MM.1S (cell line): ENCODE data around the gene PTPRC.

ENCODE experiments used
- EZH2 ChIP-seq: fragments of 300-600 bp; sonication (generic); optimal IDR thresholded peaks from 2 replicates; pipeline ENCODE3; 2017; ENCODE audit warnings: low read depth, mild to moderate bottlenecking, antibody characterized with exemption, low read length, mixed read lengths
- TF ChIP-seq, protein P1 (sequence below): fragments of 300-600 bp; sonication (generic); IDR thresholded peaks from 2 replicates; pipeline ENCODE4 v1.5.1; 2016; ENCODE audit warnings: antibody characterized with exemption, low read length, mixed read lengths

DNA sequence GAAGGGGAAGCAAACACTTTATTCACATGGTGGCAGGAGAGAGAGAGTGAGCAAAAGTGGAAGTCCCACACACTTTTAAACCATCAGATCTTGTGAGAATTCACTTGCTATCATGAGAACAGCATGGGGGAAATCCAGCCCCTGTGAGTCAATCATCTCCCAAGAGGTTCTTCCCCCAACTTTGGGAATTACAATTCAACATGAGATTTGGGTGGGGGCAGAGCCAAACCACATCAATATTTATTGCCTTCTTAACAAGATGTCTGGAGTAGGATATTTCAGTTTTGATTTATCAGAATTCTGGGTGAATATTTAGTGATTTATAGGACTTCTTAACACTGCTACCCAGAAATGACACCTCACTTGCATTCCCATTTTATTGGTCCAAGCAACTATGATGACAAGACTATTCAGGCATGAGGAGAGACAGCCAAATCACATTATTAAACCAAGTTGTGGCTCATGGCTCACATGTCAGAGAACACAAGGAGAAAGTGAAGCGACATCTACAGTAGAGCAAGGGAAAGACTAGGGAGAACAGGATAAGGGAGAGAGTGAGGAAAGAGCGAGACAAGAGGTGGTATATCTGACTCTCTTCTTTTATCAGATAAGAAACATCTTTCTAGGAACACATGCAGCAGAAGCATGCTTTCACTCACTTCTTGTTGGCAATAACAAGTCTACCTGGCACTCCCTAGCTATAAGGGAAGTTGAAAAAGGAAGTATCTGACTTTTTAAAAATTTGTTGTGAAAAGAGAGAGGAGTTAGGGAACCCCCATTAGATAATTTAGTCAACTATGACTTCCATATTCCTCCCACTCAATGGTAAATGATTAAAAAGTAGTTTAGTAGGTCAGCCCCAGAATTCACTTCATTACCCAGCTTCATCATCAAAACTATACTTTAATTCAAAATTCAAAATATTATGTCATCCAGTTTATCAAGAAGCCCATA is 36.6 kb upstream of the PTPRC start:
- TF ChIP-seq, protein P1, sequence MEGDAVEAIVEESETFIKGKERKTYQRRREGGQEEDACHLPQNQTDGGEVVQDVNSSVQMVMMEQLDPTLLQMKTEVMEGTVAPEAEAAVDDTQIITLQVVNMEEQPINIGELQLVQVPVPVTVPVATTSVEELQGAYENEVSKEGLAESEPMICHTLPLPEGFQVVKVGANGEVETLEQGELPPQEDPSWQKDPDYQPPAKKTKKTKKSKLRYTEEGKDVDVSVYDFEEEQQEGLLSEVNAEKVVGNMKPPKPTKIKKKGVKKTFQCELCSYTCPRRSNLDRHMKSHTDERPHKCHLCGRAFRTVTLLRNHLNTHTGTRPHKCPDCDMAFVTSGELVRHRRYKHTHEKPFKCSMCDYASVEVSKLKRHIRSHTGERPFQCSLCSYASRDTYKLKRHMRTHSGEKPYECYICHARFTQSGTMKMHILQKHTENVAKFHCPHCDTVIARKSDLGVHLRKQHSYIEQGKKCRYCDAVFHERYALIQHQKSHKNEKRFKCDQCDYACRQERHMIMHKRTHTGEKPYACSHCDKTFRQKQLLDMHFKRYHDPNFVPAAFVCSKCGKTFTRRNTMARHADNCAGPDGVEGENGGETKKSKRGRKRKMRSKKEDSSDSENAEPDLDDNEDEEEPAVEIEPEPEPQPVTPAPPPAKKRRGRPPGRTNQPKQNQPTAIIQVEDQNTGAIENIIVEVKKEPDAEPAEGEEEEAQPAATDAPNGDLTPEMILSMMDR: no peak
- no peak for TF ChIP-seq EZH2
